Measurements from ENCODE around the gene MPC1.

DNA sequence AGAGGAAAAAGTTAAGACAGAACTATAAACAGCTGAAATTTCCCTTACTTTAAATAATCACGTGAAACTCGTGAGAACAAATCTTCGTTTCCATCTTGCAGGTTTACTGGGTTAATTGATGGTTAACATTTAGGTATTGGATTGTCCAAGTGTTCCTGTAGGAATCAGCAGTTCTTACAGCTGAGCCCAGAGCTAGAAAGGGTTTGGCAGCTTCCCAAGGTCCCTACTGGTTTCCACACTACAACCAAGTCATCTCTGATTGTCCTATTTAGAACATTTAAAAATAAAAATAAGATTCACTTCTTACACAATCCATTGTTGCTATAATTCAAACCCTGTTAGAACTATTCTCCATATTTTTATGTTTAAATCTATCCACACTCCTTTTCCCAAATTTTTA is 15.8 kb downstream of the MPC1 start:
- TF ChIP-seq CTBP1 (IDR thresholded peaks at IDR 0.05; ENCODE audit: borderline replicate concordance) (no peak), NFRKB (IDR thresholded peaks at IDR 0.05) (no peak), FOXM1 (IDR thresholded peaks at IDR 0.05; ENCODE audit: borderline replicate concordance) (no peak), SP1 (IDR thresholded peaks at IDR 0.05) (no peak)
- TF ChIP-seq, protein P1, sequence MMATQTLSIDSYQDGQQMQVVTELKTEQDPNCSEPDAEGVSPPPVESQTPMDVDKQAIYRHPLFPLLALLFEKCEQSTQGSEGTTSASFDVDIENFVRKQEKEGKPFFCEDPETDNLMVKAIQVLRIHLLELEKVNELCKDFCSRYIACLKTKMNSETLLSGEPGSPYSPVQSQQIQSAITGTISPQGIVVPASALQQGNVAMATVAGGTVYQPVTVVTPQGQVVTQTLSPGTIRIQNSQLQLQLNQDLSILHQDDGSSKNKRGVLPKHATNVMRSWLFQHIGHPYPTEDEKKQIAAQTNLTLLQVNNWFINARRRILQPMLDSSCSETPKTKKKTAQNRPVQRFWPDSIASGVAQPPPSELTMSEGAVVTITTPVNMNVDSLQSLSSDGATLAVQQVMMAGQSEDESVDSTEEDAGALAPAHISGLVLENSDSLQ (IDR thresholded peaks at IDR 0.05): no peak
